Stimulated activated CD4-positive, alpha-beta T cell treated with anti-CD3 and anti-CD28 coated beads, TNF-alpha, amount 100 ng/mL, for 4 hours (primary cell): ENCODE results near the gene TRIM21.
"Not testable (repeated sequence)": the region's sequence is repeated elsewhere in the genome, so short reads cannot be mapped to it uniquely, and the experiment has no call there.

Experiments
- DNase-seq, 3 experiments: peaks; one replicate each; pipeline ENCODE4 v3.0.0-alpha.2; 2020; ENCODE audit warnings: low read depth in 3 of 3

Gene TRIM21

DNA sequence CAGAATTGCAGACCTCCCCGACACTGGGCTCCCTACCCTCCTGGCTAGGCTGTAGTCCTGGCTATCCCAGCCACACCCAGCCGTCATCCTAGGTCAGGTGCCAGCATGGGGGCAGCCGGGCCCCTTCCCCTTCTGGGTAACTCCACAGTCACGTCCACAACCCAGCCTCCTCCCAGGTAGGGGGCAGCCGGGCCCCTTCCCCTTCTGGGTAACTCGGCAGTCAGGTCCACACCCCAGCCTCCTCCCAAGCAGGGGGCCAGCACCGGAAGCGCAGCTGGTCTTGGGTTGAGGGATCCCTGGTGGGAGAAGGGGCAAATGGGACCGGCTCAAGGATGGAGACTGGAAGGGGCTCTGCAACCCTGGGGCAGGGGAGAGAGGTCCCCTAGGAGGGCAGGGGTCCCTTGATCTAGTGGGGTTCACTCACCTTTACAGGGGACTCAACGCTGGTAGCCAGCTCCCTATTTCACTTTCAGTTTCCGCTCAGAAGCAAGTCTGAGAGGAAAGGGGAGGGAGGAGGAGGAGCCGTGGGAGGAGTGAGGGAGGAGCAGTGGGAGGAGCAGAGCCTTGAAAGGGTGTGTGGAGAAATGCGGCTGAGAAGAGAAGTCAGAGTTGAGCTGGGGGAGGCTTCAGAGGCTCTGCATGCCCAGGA lies at the start of gene TRIM21:
TRIM21 (minus strand) TSS at position 494 of the 649 bp plus-strand sequence. CDS start 3,293 bp downstream, outside the sequence.
- DNase-seq = peak; percentile 68 to 89 (median 82)

DNA sequence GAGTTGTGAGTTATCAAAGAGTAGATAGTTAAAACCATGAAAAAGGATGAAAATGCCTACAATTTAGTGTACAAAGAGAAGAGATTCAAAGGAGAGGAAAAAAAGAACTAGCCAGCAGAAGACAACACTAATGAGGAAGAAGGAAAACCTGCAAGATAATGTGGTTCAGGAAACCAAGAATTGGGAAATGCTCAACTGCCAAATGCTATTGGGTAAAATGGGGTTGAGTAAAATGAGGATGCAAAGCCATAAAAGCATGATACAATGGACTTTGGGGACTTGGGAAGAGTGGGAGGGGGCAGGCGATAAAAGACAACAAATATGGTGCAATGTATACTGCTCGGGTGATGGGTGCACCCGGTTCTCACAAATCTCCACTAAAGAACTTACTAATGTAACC lies 48.0 kb upstream of the TRIM21 start:
- no peak for DNase-seq

GRCh38 chr11:4436411-4436810 lies 42.9 kb upstream of the TRIM21 start:
- DNase-seq = no peak

GRCh38 chr11:4433856-4434255 lies 40.4 kb upstream of the TRIM21 start:
- no peak for DNase-seq

GRCh38 chr11:4430051-4430450 lies 36.5 kb upstream of the TRIM21 start:
- no peak for DNase-seq

DNA sequence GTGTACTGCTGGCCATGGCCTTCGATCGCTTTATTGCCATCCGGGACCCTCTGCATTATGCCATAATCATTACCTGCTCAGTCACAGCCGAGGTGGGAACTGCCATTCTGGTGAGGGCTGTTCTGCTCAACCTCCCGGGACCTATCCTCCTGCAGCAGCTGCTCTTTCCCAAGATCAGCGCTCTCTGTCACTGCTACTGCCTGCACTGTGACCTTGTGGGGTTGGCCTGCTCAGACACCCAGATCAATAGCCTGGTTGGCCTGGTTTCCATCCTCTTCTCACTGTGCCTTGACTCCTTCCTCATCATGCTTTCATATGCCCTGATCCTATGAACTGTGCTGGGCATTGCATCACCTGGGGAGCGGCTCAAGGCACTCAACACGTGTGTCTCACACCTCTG lies 24.9 kb upstream of the TRIM21 start:
- DNase-seq = no peak

GRCh38 chr11:4416816-4417215 lies 23.3 kb upstream of the TRIM21 start:
- DNase-seq = no peak

GRCh38 chr11:4416306-4416705 lies 22.8 kb upstream of the TRIM21 start:
- no peak for DNase-seq

DNA sequence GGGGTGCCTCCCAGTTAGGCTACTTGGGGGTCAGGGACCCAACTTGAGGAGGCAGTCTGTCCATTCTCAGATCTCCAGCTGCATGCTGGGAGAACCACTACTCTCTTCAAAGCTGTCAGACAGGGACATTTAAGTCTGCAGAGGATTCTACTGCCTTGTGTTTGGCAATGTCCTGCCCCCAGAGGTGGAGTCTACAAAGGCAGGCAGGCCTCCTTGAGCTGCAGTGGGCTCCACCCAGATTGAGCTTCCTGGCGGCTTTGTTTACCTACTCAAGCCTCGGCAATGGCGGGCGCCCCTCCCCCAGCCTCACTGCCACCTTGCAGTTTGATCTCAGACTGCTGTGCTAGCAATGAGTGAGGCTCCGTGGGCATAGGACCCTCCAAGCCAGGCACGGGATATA lies 12.7 kb upstream of the TRIM21 start:
- not testable (repeated sequence) for DNase-seq

- no peak for DNase-seq
Measured at GRCh38 chr11:4393858-4394223, 339 bp upstream of the TRIM21 start.

DNA sequence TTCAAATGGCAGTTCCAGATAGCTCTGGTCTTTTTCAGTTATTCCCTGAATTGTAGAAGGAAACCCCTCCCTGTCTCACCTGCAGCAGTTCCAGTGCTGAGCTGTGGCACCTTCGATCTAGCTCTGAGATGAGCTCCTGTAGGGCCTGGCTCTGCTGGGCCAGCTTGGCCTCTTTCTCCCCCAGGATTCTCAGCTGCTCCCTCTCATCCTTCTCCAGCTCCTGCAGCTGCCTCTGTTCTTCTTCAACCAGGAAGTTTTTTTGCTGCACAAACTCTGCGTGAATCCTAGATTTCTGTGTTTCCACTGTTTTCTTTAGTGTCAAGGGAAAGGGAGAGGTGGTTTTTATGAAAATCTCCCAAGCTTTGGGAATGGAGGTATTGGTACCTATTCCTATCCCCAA lies 5.3 kb downstream of the TRIM21 start:
- no peak for DNase-seq

DNA sequence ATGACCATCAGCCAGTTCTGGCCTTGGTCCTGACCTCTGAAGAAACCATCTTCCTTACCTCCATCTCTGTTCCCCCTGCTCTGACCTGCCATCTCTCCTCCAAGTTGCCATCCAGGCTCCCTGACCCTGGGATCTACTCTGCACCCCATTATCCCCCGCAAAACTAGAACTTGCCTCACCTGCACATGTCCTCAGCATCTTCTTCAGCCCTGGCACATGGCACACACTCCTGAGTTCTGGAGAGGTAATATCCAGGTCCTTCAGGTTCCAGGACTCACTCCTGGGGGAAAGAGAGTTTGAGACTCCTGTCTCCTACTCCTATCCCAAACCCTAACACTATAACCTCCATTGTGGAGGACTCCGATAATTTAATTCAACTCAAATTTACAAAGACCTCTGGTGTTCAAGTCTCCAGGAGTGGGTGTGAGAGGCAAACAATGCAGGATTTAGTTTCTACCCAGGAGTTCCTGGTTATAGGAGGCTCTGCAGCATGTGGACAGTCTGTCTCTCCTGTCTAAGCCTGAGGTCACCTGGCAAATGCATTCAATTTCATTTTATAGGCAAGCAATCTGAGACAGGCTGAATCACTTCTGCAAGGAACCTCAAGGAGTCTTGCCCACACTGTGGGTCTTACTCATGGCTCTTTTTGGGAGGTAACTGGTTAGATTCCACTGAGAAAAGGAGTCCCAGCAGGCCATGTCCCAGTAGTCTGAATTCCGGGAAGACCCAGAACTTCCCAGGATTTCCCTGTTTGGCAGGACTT lies 7.3 kb downstream of the TRIM21 start:
- DNase-seq = no peak

DNA sequence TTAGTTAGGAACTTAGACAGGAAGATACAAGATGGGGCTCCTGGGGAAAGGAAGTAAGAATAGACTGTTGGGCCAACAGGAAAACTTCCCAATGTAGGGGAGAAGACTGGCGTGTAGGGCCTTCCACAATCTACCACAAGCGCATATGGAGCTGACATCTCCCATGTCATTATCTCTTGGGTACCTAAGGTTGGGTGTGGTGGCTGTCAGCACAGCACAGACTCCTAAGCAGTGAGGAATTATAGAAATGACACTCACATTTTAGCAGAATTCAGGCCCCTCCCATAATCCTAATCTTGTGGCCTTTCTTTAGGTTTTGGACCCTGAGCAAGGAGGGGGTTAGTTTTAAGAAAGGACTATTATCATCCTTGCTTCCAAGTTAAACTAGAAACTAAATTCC lies 11.6 kb downstream of the TRIM21 start:
- no peak for DNase-seq

- DNase-seq = no peak
Measured at GRCh38 chr11:4375431-4376140, 17.9 kb downstream of the TRIM21 start.

- no peak for DNase-seq
Measured at GRCh38 chr11:4370166-4370565, 23.3 kb downstream of the TRIM21 start.

DNA sequence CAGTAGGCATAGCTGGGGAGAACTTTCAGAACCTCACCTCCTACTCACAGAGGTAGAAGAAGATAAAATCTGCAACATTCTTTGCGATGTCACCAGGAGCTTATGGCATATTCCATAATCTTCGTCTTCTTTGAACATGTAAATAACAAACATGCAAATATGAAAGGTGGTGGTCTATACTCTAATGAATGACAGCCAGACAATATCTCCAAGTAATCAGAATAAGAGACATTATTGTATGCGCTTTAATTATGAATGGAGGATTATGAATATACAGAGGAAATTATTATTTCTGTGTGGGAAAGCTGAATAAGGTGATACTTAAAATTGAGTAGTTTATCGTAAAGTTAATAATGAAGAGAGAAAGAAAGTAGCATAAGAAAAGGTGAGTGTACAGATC lies 25.2 kb downstream of the TRIM21 start, which contains the start of gene OR52B4:
OR52B4 (minus strand) TSS at position 101 of the 400 bp plus-strand sequence; CDS start at position 10, 91 bp downstream.
- DNase-seq = no peak

DNA sequence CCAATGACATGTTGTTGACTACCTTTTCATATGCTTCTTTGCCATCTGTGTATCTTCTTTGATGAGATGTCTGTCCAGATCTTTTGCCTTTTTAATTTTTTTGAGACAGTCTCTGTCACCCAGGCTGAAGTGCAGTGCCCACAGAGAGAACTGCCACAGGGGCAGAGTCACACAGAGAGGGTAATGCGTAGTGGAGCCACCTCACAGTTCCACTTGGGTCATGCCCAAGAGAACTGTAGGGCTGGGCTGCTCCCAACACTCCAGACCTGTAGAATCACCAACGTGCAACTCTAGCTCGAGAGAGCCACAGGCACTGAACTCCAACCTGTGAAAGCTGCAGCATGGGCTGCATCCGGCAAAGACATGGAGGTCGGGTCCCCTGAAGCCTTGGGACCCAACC lies 45.4 kb downstream of the TRIM21 start:
- DNase-seq = not testable (repeated sequence)

GRCh38 chr11:4345366-4345765 lies 48.1 kb downstream of the TRIM21 start:
- not testable (repeated sequence) for DNase-seq
